SKM-1 treated with dmso at 0.1 percent for 144 hours (cell line): ENCODE data around the gene SOCS2.

Experiments used
- DNase-seq: peaks from one replicate; lab custom pipeline; 2025; ENCODE audit not compliant: unreplicated experiment; lab: John Stamatoyannopoulos, UW

Gene SOCS2

DNA sequence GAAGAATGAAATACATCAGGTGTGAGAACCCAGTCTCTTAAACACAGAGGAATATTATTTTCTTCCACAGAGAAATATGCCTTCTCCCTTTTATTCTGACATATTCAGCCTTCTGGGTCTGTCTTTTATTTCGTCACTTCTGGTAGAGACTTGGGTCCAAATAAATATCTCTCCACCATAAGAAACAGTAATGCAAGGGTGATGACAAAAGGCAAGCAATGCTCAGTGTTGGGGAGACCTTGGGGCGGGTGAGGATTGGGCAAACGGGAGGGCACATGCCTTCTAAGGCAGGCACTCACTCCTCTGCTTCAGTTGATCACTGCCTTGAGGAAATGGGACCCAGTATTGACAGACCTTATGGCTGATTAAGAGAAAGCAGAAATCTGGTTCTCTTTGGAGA, 6.7 kb upstream of the SOCS2 start:
- no peak for DNase-seq

DNA sequence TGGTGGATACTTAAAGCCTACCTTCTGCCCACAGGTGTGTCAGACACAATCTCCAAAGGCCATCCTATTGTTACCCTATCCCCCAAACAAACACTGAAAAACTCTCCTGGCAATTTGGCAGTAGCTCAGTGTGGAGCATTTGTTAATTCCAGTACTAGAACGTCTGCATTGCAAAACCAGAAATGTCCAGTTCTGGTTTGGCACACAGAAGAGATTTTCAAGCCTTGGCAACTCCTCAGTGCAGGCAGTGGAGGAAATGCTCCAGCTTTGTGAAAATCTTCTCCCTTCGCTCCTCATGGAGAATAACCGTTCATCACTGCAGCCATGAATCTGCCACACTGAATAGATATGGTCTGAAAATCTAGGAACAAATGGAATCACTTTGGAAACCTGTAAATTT, 5.3 kb upstream of the SOCS2 start:
- no peak for DNase-seq

DNA sequence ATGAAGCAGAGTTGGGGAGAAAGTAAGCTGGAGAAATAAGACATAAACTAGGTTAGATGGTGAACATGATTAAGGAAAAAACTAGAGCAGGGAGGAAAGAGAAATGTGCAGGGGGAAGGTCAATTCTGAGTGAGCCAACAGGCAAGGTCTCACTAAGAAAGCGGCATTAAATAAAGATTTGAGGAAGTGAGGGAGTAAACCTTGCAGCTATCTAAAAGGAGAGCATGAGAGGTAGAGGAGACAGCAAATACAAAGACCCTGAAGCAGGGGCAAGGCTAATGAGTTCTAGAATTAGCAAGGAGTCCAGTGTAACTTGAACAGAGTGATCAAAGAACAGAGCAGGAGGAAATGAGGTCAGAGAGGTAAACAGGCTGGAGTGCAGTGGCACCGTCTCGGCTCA, 4.4 kb upstream of the SOCS2 start:
- DNase-seq = no peak

DNA sequence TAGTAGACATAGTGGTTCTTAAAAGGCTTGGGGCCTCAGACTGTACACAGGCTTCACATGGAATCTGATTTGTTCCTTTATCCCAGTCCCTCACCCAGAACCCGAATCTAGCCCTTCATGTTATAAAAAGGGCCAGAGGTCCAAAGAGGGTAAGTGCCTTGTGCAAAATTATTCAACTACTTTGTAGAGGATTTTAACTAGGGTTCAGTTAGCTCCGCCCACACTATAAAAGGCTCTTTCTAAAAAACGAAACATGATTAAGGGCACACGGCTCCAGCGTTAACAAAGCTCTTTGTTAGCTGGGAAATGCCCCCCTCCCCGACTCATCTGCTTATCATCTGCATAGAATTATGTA, 3.2 kb upstream of the SOCS2 start:
- DNase-seq = no peak

DNA sequence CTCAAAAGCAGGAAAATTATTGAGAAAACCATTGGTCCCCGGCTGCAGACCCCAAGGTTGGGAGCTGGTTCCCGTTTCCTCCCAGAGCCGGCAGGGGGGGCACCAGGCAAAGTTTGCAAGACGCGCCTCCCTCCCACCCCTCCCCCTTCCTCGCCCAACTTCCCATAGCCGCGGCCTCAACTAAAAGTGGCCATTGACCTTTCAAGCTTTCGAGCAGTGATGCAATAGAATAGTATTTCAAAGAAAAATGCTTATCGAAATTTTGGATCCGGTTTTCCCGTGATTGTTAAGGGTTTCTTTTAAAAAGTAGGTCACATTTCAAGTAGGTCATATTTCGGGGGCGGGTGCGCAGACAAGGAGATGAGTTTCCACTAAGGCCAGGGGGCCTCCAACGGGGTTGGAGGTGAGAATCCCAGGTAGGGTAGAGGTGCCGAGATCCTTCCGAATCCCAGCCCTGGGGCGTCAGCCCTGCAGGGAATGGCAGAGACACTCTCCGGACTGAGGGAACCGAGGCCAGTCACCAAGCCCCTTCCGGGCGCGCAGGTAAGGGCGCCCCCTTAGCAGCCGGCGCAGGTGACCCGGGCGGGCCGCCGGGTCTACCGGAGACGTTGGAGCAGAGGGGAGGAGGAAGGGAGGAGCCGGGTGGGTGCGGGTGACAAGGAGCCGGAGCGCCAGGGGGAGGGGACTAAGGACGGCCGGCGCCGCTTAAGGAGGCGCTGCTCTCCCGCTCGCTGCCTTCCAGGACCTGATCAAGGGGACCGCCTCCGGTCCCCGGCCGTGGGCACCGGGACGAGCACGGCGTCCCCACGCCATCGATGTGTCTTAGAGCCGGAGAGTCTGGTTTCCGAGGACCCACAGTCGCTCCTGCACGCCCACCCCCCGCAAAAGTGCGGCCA, 2.6 kb upstream of the SOCS2 start:
- peak; percentile 40 for DNase-seq

DNA sequence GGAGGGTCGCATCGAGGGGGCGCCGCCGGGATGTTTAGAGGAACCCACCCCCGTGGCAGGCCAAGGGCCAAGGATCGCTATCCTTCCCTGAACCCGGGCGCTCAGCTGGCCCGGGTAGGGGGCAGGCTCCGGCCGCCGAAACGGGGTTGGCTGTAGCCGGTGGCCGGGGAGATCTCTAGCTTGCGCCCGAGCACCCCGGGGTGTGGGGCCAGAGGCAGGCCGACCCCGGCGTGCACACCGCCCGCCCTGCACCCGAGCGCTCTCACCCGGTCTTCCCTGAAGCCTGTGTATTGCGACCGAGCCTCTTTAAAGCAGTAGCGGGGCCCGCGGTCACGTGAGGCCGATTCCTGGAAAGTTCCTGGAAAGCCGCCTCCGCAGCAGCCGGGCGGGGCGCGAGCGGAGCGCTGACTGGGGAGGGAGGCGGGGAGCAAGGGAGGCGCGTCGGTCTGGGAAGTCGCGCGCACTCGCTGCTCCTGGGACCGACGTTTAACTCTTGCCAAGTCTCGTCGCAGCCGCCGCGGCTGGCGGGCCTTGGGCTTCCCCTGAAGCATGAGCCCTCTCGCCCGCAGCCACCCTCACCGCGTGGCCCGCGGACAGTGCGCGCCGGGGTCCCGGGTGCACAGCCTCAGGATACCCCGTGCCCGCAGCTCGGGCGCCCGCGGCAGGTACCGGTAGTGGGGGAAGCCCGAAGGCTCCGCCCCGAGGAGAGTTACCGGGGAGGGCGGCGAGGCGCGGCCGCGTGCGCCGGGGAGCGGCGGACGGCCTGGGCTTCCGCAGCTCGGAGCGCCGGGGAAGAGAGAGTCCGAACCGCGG, 1.7 kb upstream of the SOCS2 start:
- peak; percentile 24 for DNase-seq

DNA sequence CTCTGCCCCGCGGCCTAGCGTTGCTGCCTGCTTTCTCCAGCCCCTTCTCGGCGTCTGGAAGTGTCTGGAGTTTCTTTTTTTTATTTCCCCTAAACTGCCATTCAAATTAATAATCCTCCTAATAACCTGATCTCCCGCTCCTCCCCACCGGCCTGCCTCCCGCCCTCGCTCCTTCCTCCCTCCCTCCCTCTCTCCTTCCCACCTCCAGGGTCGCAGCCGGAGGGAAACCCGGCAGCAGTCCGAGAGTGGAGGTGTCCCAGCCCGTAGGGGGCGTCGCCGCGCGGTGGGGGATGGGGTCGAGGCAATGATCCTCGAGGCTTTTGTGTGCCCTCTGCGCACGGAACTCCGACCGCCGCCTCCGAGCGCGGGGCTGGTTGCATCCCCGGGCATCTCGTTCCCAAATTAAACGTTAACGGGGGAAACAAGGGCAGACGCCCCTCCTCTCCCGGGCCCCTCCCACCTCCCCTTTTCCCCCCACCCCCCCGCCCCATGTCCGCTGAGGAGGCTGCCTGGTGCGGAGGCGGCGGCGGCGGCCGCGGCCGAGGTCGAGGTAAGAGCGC, 1.0 kb upstream of the SOCS2 start:
- DNase-seq = no peak

DNA sequence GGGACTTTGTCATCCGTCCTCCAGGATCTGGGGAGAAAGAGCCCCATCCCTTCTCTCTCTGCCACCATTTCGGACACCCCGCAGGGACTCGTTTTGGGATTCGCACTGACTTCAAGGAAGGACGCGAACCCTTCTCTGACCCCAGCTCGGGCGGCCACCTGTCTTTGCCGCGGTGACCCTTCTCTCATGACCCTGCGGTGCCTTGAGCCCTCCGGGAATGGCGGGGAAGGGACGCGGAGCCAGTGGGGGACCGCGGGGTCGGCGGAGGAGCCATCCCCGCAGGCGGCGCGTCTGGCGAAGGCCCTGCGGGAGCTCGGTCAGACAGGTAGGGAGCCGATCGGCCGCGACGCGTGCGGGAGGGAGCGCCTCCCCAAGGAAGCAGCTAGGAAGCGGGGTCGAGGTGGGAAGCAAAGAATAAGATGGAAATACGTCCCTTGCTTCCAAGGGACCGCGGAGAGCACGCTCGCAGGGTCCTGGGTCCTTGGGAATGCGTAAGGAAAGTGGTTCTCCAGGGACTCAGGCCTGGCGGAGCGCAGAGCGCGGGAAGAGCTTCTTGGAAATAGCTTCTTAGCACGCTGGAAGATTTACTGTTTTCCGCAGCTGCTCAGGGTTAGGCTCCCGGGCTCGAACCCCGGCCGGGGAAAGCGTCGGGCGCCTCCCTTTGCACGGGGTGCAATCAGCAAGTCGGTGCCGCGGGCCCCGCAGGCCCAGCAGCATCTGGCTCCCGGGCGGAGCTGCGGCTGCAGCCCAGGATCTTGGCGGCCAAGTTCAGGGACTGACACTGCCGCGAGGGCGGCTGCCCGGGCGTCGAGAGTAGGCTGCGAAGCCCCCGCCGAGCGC, 457 bp downstream of the SOCS2 start:
- DNase-seq = no peak

DNA sequence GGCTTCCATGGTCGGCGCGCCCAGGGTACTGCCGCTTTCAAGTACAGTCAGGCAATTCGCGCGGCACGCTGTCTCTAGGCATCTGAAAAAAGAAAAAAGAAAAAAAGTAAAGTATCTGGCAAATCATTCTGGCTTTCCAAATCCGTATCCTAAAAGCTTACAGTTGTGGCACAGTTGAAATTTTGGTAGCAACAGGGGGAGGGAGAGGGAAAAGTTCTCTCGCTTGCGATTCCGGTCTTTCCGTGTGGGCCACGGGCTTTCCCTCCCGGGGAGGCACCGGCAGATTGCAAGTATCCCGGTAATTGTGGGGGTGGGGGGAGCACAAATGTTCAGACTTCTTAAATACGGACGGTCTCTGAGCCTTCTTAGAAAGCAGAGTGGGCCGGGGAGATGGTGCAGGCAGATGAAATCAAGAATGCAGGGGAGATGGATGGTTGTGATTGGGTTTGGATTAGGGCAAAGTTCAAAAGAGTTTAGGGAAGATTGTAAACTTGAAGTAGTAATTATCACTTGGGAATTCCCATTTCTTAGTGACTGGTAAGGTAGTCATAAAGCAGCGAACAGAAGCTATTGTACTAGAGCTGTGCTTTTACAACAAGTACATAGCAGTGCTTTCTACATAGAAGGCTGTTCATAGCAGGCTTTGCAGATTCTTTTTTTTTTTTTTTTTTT, 1.2 kb downstream of the SOCS2 start:
- DNase-seq = no peak

DNA sequence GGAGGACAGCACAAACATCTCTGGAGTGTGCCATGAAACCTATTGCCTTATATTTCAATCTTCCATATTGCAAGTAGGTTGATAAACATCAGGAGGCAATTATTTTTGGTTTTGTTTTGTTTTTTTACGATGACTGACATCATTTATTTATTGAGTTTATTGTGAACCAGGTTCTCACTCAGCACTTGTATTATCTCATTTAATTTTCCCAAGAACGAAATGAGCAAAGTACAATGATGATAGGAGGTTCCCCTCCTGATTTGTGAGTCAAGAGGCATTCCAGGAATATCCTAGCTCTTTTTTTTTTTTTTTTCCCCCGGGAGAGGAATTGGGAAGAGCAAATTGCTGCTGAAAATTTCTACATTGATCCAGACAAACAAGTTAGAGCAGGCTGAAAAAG, 4.7 kb downstream of the SOCS2 start:
- DNase-seq = no peak

DNA sequence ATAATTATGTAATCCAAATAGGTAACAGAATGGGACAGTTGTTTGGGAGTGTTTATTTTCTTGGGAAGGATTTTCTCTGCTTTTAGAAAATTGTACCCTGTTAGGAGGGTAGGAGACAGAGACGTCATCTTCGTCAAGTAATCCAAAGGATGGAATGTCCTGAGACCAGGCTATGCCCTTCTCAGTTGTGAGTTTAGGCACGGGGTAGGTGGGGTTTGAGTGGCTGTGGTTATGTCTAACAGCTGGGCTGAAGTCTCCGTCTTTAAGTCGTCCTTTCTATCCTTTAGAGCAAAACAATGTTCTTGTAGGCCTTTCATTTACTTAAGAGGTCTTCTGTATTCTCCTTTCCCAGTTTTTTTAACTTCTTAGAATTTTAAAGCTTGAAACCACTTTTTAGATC, 5.7 kb downstream of the SOCS2 start:
- DNase-seq = no peak

DNA sequence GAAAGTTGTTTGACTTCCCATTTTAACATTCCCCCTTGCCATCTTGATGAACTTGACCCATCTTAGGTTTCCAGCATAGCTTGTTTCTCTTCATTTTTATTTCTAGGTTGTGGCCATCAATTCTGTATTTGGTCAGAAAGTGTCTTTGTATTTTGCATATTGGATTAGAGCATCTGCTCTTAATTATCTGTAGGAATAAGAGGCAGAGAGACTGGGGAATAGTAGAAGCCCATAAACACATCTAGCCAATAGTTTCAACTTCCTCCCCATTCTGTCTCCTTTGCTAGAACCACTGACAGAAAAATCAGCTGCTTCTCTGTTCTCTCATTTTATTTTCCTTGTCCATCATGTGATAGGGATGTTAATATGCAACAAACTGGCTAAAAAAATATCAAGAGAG, 8.2 kb downstream of the SOCS2 start:
- DNase-seq = no peak

DNA sequence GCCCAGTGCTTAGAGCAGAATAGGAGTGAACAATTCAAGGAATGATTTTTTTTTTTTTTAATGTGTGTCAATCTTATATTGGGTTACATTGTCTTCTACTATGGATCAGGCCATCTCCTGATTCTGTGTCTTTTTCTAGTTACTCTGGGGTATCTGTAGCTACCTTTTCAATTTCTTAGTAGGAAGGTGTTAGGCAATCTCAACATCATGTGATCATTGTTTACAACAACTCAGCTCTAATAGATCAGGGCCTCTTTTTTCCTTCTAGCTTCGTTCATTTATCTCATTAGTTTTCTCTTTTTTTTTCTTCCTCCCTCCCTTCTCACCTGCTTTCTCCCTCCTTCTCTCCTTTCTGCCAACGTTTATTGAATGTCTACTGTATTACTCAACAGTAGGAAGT, 8.9 kb downstream of the SOCS2 start:
- no peak for DNase-seq

DNA sequence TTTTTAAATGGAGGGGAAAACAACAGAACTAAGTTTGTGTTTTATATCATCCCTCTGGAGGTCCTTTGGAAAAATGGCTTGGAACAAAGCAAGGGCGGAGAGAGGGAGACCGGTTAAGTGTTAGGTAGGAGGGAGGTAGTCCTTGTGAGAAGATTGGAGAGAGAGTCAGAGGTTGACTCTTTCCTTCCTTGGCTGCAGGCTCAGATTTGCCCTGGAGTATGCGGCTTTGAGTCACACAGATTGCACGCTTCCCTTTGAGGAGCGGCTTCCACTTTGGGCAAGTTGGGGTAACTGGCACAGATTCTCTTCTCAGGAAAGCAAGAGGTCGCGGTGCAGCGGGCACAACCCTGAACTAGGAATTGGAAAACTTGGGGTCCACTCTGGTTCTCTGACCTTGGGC, 9.9 kb downstream of the SOCS2 start:
- DNase-seq = no peak

DNA sequence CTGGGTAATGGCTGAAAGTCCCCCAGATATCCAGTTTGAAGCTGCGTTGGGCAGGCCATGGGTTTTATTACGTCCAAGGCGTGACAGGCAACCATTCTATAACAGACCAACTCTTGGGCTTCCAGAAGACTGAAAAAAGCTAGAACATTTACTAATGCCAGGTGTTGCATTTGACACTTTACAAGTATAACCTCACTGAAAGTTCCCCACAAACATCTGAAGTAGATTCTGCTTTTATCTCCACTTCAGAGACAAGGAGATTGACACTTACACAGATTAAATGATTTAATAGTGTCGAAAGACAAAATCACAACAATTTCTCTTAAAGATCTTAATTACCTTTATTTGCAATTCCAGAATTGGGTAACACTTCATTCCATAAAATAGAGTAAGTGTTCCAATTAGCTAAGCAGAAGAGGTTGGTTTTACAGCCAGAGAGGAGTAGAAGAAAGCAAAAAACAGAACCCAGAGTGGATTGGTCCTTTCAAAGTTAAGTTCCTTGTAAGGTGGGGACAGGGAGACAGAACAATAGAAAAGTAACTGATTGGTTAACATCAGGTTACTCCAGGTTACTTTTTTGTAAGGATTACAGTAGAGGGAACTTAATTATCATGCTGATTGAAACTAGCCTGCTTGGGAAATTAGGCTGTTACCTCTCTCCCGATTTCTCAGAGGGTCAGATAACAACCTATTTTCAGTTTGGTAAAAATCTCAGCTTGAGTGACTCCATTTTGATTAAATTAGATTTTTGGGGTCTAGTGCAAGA, 11.3 kb downstream of the SOCS2 start:
- no peak for DNase-seq

DNA sequence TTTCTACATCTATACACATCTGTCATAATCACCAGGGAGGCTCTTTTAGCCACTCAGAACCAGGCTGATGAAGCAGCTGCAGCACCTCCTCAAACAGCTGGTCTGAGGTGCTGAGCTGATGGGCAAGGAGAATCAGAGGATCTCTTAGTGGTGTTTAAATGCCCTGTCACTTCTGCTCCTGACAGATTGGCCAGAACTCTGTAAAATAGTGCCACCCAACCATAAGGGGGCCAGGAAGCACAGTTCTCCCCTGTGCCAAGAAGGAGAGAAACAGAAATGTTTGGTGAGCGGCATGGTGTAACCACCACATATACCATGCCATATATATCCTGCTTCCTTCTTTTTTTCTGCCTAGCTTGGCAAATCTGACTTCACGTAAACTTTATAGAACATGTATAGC, 12.8 kb downstream of the SOCS2 start:
- DNase-seq = no peak

DNA sequence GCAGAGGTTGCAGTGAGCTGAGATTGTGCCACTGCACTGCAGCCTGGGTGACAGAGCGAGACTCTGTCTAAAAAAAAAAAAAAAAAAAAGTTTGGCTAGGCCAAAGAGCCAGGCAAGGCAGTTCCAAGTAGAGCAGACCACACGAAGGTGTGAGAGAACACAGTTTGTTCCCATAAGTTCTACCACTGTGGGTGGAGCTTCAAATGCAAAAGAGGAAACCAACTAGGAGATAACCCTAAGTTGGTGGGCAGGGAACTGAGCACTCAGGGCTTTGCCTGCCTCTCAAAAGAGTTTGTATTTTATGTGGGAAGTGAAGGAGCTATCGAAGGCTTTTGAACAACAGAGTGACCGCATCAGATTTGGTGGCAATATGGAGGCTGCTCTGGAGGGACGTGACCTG, 15.1 kb downstream of the SOCS2 start:
- DNase-seq = no peak

DNA sequence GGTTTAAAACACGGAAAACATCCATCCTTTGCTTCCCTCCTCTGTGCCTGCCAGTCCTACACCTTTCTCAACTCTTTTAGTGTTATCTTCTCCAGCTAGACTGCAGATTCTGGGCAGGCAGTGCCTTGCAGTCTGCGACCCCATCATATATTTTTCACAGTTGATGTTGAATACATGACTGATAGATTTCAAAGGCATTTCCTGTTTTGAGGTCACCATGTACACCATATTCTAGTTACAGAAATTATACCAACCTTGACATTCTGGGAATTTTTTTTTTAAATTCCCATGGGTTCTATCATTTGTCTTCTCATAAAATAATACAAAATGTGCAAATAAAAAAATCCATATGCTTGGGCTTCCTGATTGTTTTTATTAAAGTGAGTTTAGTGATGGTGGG, 16.6 kb downstream of the SOCS2 start:
- DNase-seq = no peak

DNA sequence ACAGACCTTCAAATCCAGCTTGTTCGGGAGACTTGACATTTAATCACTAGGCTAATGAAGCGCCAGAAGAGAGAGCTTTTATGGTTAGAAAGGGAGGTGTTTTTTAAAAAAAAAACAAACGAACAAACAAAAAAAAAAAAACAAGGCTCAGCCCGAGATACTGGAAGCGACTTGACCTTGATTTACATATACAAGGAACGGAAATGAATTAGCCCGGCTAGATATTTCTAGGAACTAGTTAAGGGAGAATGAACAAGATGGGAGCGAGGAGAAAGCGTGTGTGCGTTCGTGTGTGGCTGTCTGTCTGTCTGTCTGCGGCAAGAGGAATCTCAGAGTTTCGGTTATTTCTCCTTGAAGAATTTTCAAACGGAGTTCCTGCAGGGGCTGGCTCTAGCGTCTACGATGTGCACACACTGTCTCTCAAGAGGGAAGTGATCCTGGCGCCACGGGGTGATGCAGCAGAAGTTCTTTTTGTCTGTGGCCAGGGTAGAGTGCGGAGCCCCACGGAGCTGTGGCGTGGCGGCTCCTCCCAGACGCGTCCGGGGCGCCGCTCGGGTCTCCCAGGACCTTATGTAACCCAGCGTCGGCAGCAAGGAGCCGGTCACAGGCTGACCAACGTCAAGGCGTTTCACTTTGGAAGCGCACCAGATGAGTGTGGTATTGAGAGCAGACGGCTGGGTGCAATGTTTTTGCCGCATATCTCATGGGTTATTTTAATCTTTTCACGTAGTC, 18.8 kb downstream of the SOCS2 start:
- DNase-seq = peak; percentile 55
